K562 (cell line): ENCODE results near the gene PRDM16. TPM values are rescaled to one million over a fixed set of nuclear protein-coding genes. Genes with fewer than 3 reads are reported as not detected.

ENCODE experiments used
- MGA ChIP-seq: fragments of 450-650 bp; IDR thresholded peaks from 2 replicates; pipeline ENCODE4 v1.6.1; 2016; ENCODE audit warnings: mild to moderate bottlenecking, moderate library complexity
- polyA plus RNA-seq, 8 experiments: library from polyadenylated mRNA; depleted of rRNA in 4 of 8; stranded (reverse) in 5 of 8; unstranded in 3 of 8; fragments of >200 nt; fragmentation: Nextera tagmentation in 2 of 8; fragmentation: Illumina TruSeq in 1 of 8; extraction: Ambion mirVana in 2 of 8; extraction: Trizol in 1 of 8; gene quantifications; 2 replicates each; pipeline versions ENCODE4 v1.2.1 to v1.2.3, GENCODE V29; 2011 to 2014; ENCODE audit warnings: inconsistent platforms in 1 of 8, missing spikeins in 1 of 8
- total RNA-seq, 7 experiments: library from RNA; depleted of rRNA in 6 of 7; stranded (reverse); fragments of >200 nt in 6 of 7; fragmentation: Illumina TruSeq in 2 of 7; extraction: Trizol in 2 of 7; gene quantifications; 2 replicates each; pipeline versions ENCODE4 v1.2.1 to v1.2.3, GENCODE V29; 2011 to 2021; ENCODE audit warnings: low replicate concordance in 1 of 7

Gene PRDM16
- total and polyA plus RNA-seq, 9 of the 15 experiments (the other 6 are each of a cell fraction or from before 2014, with no cell fraction given): 0.10 to 0.27 TPM; not detected in 7

GRCh38 chr1:3453203-3453761 lies 384.3 kb downstream of the PRDM16 start (continued):
- TF ChIP-seq MGA: no peak
- TF ChIP-seq, all 486 proteins: peak for 26
